ENCODE results near the gene RAD23B.

RAD23B gene

GRCh38 chr9:107269681-107270080, 13.4 kb upstream of the RAD23B start:
- DNase-seq = no peak

- no peak for DNase-seq
Measured at GRCh38 chr9:107270082-107270481, 13.0 kb upstream of the RAD23B start.

- no peak for DNase-seq
Measured at GRCh38 chr9:107270580-107270979, 12.5 kb upstream of the RAD23B start.

GRCh38 chr9:107273634-107274033, 9.4 kb upstream of the RAD23B start:
- no peak for DNase-seq

DNA sequence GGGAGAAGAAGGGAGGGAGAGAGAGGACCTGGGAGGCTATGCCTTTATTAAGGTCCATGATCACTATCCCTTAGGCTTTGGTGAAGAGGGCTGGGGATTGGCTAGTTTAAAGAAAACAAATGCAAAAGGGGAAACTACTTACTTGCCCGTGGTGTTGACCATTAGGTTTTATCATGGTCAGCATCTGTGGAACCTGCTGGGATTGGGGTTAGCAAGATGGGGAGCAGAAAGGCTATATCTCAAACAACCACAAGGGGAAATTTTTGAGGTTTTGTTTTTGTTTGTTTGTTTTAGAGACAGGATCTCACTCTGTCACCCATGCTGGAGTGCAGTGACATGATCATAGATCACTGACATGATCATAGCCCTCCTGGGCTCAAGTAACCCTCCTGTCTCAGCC, 9.0 kb upstream of the RAD23B start:
- DNase-seq = no peak

GRCh38 chr9:107274953-107275422, 8.1 kb upstream of the RAD23B start:
- DNase-seq = no peak

GRCh38 chr9:107275530-107275929, 7.5 kb upstream of the RAD23B start:
- DNase-seq = no peak

GRCh38 chr9:107276966-107277710, 5.9 kb upstream of the RAD23B start:
- no peak for DNase-seq

DNA sequence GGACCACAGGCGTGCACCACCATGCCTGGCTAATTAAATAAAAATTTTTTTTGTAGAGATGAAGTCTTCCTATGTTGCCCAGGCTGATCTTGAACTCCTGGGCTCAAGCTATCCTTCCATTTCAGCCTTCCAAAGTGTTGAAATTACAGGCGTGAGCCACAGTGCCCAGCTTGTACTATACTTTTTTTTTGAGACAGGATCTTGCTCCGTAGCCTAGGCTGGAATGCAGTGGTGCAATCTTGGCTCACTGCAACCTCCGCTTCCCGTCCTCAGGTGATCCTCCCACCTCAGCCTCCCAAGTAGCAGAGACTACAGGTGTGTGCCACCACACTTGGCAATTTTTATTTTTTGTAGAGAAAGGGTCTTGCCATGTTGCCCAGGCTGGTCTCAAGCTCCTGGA, 5.3 kb upstream of the RAD23B start:
- DNase-seq = no peak

- no peak for DNase-seq
Measured at GRCh38 chr9:107279086-107279485, 4.0 kb upstream of the RAD23B start.

- no peak for DNase-seq
Measured at GRCh38 chr9:107280543-107280942, 2.5 kb upstream of the RAD23B start.

GRCh38 chr9:107281184-107281583, 1.9 kb upstream of the RAD23B start:
- no peak for DNase-seq

DNA sequence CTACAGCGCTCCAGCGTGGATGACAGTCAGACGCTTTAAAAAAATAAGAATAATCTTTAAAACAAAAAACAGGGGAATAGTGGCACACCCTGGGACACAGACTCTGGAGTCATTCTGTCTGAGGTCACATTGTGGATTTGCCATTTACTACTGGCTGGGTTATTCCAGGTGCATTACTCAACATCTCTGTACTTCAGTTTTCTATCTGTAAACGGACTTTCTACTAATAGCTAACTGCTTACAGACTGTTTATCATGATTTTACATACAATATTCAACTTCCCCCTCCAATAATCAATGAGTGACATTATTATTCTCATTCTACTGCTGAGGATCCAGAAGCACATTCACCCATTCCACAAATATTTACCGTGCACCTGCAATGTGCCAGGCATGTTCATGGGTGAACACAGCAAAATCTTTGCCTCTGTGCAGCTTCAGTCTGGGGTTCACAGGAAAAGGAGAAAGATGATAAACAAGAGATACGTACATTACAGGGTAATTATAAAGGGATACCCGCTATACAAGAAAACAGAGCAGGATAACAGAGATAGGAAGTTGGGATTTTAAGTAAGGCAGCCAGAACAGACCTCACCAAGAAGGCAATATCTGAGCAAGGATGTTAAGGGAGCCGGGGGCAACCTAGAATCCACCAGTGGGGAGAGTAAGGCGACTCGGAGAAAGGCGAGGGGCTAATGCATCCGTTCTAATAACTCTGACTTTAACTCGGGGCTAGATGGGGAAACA, 984 bp upstream of the RAD23B start:
- no peak for DNase-seq

DNA sequence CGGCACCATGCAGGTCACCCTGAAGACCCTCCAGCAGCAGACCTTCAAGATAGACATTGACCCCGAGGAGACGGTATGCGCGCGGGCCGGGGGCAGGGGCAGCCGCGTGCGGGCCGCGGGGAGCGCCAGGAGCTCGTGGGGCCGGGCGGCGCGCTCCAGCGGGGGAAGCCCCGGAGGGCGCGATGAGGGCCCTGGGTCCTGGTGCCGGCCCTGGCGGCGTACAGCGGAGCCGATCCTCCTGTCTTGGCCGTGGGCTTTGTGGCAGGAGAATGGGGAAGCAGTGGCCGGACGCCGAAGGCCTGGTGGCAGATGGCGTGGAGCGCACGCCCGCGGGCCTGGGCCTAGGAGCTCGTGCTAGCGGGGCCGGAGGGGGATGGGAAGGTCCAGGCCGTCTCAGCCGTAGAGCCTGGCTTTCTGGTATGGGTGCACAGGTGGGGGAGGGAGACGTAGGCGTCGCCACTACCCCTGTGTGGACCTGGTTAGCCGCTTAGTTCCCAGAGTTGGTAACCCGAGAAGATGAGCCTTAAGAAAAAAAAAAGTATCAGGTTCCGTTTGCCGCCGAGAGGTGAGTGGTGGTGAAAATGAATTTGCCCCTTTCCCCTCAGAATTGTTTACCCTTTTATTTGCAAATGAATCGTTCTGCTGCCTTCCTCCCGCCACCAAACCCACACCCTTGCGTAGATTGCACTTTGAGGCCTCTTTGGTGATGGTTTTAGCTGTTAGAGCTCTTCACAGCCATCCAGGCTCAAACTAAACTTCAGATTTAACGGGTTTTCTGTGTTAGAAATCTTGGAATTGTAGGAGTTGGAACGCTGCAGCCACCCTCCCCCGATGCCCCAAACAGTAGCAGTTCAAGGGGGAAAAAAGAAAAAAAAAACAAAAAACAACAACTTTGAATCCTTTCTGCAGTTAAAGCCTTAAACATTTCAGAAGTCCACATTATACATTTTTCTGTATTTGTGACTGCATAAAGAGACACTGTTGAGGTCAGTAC, 841 bp downstream of the RAD23B start:
- DNase-seq = no peak

GRCh38 chr9:107284636-107285035, 1.6 kb downstream of the RAD23B start:
- DNase-seq = no peak

DNA sequence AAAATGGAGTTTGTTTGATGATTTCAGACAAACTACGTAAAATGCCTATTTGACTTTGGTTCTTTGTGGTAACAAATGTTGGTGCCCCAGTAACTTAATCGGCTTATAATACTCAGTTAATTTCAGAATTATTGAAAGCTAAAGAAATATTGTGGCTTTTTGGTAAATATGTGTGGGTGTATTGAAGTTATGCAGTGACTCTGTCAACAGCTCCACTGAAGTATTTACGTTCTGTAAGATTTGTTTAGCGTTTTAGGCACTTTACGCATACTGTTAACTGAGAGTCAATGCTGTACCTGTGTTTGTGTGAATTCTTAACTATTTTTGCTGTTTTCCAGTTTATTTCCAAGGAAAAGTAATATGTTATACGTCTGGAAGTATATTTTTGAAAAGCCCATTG, 2.2 kb downstream of the RAD23B start:
- DNase-seq = no peak

GRCh38 chr9:107286057-107286456, 3.0 kb downstream of the RAD23B start:
- DNase-seq = no peak

DNA sequence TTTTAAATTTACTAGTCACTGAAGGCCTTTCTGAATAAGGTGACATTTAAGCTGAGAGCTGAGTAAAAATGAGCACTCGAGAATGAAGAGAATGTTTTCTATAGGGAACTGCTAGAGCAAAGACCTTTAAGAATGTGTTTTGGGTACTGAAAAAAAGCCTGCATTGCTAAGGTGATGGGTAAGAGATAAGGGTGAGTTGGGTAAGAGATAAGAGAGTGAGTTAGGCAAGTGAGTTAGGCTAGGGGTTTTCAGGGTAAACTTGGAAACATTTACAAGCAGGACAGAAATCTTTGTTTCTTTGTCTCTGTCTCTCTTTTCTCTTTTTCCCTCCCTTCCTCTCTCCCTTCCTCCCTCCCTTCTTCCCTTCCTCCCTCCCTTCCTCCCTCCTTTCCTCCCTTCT, 5.6 kb downstream of the RAD23B start:
- no peak for DNase-seq

DNA sequence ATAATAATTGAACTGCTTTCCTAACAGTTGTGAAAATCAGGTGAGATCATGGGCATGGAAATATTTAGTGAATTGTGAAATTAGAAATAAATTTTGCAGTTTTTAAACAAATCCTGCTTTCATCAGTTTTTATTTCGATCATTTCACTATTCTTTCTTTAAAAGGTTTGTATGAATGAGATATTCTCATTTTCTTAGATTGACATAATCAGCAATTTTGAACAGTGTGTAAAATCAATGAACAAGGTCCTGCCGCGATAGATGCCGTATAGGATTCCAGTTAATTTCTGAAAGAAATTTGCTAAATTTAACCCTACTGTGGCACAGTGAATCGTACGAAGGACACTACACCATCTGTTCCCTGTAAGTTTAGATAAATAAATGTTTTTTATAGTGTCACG, 7.5 kb downstream of the RAD23B start:
- DNase-seq = no peak

DNA sequence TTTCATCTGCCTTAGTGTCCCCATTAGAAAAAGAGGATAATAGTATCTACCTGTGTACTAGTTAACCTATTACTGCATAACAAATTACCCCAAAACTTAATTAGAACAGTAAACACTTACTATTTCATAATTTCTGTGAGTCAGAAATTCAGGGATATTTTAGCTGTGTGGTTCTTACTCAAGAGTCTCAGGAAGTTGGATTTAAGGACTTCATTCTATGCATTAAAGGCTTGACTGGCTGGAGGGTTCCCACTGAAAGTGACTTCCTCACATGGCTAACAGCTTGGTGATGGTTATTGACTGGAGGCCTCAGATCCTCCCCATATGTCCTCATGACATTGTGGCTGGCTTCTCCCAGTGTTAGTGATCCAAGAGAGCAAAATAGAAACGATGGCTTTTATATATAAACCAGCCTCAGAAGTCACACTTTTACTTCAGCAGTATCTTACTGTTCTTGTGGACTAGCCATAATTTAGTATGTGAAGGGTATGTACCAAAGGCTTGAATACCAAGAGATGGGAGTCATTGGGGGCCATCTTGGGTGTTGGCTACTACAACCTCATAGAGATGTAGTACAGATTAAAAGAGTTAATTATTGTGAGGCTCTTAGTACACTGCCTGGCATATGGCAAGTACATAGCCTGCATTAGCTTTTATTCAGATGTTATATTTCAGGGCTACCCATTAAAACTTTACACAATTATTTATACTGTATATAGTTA, 9.9 kb downstream of the RAD23B start:
- no peak for DNase-seq

DNA sequence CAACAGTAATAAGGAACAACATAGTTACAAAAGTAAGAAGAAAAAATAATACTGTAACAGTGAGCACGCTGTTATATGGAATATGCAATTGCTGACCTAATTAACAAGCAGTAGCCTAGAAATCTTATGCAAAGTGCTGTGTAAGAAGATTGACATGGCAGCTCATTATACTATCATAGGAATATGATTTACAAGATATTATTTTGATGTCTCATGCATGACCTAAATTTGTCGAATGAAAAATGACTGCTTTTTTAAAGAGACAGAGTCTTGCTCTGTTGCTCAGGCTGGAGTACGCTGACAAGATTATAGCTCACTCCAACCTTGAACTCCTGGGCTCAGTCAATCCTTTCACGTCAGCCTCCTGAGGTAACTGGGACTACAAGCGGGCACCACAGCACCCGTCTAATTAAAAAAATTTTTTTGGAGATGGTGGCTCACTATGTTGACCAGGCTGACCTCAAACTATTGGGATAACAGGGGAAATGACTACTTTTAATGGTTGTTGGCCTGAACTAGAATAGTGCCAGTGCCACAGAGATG, 10.5 kb downstream of the RAD23B start:
- no peak for DNase-seq

DNA sequence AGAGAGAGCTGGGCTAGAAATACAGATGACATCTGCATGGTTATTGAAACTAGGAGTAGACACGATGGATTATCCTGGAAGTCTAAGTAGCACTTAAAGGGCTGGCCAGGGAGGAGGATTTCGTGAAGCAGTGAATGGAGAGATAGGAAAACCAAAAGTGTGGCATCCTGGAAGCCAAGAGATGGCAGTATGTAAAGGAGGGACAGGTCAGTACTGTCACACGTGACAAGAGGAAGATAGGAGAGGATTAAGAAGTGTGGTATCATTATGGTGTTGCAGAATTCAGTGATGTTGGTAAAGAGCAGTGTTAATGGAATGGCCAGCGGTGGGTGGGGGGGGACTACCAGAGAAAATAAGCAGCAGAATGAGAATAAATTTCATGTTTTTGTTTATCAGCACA, 11.7 kb downstream of the RAD23B start:
- no peak for DNase-seq

All from SIG-M5 (cell line).